Neural progenitor cell (in vitro differentiated cells): ENCODE results near the gene STEAP3.

Experiments
- EZH2 ChIP-seq: fragments of 200-600 bp; sonication (generic); IDR thresholded peaks from 2 replicates; pipeline ENCODE4 v1.6.1; 2017; ENCODE audit warnings: antibody characterized with exemption, mild to moderate bottlenecking, moderate library complexity
- EZH2phosphoT487 ChIP-seq: fragments of 200-600 bp; sonication (generic); IDR thresholded peaks from 2 replicates; pipeline ENCODE4 v1.6.1; 2017; ENCODE audit warnings: antibody characterized with exemption
- TF ChIP-seq, protein P1 (sequence below): fragments of 200-600 bp; sonication (generic); IDR thresholded peaks from 2 replicates; pipeline ENCODE4 v1.5.1; 2017; ENCODE audit warnings: antibody characterized with exemption, mild to moderate bottlenecking

DNA sequence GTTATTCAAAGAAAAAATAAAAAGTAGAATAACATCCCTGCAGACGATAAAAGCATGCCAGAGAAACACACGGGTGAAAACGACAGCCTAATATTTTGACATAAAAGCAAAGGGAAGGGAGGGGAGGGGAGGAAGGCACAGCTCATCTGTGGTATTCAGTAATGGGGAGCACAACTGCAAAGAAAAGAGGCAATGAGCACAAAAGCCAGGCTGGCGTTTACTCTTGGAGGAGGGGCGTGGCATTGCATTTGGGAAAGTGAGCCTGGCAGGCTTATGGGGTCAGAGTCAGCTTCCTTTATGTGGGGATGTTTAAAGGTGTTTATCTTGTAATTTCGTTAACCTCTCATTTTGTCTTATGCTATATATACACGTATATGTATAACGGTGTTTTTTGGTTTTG lies 53.2 kb downstream of the STEAP3 start:
- TF ChIP-seq, protein P1, sequence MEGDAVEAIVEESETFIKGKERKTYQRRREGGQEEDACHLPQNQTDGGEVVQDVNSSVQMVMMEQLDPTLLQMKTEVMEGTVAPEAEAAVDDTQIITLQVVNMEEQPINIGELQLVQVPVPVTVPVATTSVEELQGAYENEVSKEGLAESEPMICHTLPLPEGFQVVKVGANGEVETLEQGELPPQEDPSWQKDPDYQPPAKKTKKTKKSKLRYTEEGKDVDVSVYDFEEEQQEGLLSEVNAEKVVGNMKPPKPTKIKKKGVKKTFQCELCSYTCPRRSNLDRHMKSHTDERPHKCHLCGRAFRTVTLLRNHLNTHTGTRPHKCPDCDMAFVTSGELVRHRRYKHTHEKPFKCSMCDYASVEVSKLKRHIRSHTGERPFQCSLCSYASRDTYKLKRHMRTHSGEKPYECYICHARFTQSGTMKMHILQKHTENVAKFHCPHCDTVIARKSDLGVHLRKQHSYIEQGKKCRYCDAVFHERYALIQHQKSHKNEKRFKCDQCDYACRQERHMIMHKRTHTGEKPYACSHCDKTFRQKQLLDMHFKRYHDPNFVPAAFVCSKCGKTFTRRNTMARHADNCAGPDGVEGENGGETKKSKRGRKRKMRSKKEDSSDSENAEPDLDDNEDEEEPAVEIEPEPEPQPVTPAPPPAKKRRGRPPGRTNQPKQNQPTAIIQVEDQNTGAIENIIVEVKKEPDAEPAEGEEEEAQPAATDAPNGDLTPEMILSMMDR: no peak
- TF ChIP-seq EZH2phosphoT487 (no peak), EZH2 (no peak)
